Anterior cingulate cortex (tissue), 58 donors: ENCODE results near the gene ZNF443.
A peak's percentile ranks its signal among the peaks of the same experiment; 100 is the strongest.
"Not testable (repeated sequence)": the region's sequence is repeated elsewhere in the genome, so short reads cannot be mapped to it uniquely, and the experiment has no call there.

Experiments
- DNase-seq, 58 donors: peaks; one replicate each; lab custom pipeline; 2025; lab: John Stamatoyannopoulos, UW

The ZNF443 gene

DNA sequence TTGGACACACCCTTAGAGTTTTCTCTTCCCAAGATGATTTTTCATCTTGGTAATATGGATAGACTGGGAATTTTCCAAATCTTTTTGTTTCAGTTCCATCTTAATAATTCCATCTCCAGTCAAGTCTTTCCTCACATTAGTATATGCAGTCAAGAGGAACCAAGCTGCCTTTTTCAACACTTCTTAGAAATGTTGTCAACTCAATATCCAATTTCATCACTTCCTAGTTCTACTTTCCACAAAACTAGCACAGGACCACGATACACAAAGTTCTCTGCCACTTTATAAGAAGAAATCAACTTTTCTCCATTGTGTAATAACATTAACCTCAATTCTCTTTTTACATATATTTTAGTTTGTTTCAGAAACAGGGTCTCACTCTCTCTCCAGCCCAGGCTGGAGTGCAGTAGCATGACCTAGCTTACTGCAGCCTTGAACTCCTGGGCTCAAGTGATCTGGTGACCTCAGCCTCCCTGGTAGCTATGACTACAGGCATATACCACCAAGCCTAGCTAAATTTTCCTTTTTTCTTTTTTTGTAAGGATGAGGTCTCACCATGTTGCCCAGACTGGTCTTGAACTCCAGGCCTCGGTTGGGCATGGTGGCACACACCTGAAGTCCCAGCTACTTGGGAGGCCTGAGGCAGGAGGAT, 15.5 kb downstream of the ZNF443 start:
- no peak for DNase-seq

GRCh38 chr19:12417273-12417672, 23.5 kb downstream of the ZNF443 start:
- not testable (repeated sequence) for DNase-seq

- no peak for DNase-seq
These were observed 28.9 kb downstream of the ZNF443 start for GRCh38 chr19:12411893-12412292.

GRCh38 chr19:12400633-12401502, 40.0 kb downstream of the ZNF443 start, which contains the start of gene ZNF799:
Gene ZNF799, minus strand, starts transcription at chr19:12401271. Its CDS starts 201 bp downstream, at chr19:12401070.
- DNase-seq, result peak; percentile 46 to 99 (median 94)

GRCh38 chr19:12399901-12400632, 40.8 kb downstream of the ZNF443 start:
- peak in 7 of 58 donors; percentile 2 to 31 (median 15) for DNase-seq

DNA sequence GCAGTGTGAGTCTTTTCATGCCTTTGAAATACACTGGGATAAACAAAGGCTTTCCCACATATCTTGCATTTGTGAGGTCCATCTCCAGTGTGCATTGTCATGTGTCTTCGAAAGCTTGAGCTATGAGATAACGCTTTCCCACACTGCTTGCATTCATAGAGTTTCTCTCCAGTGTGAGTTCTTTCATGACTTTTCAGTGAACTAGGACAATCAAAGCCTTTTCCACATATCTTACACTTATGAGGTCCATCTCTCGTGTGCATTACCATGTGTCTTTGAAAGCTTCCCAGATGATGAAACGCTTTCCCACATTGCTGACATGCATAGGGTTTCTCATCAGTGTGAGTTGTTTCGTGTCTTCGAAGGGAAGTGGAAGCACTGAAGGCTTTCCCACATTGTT, 49.7 kb downstream of the ZNF443 start:
- not testable (repeated sequence) for DNase-seq

- DNase-seq, result not testable (repeated sequence)
These were observed 54.5 kb downstream of the ZNF443 start for GRCh38 chr19:12386365-12386764.

- no peak for DNase-seq
These were observed 60.4 kb downstream of the ZNF443 start for GRCh38 chr19:12380444-12380737.

DNA sequence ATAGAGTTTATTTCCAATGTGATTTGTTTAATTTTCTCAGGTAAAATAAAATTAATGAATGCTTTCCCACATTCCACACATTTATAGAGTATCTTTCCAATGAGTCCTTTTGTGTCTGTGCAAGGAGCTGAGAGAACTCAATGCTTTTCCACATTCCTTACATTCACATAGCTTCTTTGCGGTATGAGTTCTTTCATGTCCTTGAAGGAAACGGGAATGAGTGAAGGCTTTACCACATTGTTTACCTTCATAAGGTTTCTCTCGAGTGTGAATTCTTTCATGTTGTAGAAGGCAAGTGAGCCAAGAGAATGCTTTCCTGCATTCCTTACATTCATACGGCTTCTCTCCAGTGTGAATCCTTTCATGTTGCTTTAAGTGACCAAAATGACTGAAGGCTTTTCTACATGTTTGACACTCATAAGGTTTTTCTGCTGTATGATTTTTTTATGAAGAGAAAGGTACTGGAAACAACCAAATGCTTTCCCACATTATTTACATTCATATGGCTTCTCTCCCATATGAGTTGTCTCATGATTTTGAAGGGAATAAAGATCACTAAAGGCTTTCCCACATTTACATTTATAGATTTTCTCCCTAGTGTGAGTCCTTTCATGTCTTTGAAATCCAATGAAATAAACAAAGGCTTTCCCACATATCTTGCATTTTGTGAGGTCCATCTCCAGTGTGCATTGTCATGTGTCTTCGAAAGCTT, 60.9 kb downstream of the ZNF443 start:
- no peak for DNase-seq
